Body of pancreas (tissue), 4 donors: ENCODE data around the gene MTMR3. TPM values are rescaled to one million over a fixed set of nuclear protein-coding genes. Genes with fewer than 3 reads are reported as not detected.
"Not testable (repeated sequence)": the region's sequence is repeated elsewhere in the genome, so short reads cannot be mapped to it uniquely, and the experiment has no call there.

Source experiments
- ATAC-seq: fragments of 150-250 bp; one replicate; pipeline ENCODE4 v1.9.1; 2016
- DNase-seq, 4 donors: peaks; one replicate each; pipeline ENCODE4 v3.0.0-alpha.2; 2019
- H3K27ac ChIP-seq, 4 donors: fragments of 200-600 bp; sonication (generic); 1 replicate in 3 of 4; 2 replicates in 1 of 4; pipeline versions ENCODE4 v1.5.1 to v1.6.1; 2016 to 2019; ENCODE audit warnings: mild to moderate bottlenecking in 1 of 4, mixed read lengths in 1 of 4, moderate library complexity in 1 of 4
- H3K27me3 ChIP-seq, 2 donors: fragments of 200-600 bp; sonication (generic); one replicate each; pipeline ENCODE4 v1.6.0; 2016; ENCODE audit warnings: mild to moderate bottlenecking in 1 of 2
- H3K36me3 ChIP-seq, 2 donors: fragments of 200-600 bp; sonication (generic); replicated peaks in 1 of 2; 2 replicates each; pipeline ENCODE4 v1.5.1; 2016; ENCODE audit warnings: low read depth in 2 of 2; ENCODE audit not compliant: insufficient read depth in 1 of 2
- H3K4me1 ChIP-seq: fragments of 200-600 bp; sonication (generic); one replicate; pipeline ENCODE4 v1.6.0; 2016
- H3K4me3 ChIP-seq, 2 donors: fragments of 200-600 bp; sonication (generic); 1 replicate in 1 of 2; 2 replicates in 1 of 2; pipeline ENCODE4 v1.5.1; 2016 to 2019
- H3K9me3 ChIP-seq, 3 donors: fragments of 200-600 bp; sonication (generic); 1 replicate in 2 of 3; 2 replicates in 1 of 3; pipeline ENCODE4 v1.5.1; 2016
- POLR2A ChIP-seq, 3 donors: fragments of 450-650 bp; IDR thresholded peaks; one replicate each; pipeline ENCODE4 v1.6.1; 2016; ENCODE audit warnings: antibody characterized with exemption in 3 of 3, mild to moderate bottlenecking in 2 of 3
- WGBS, 2 donors: methylation state at CpG; one replicate each; pipeline ENCODE4 v1.1.5; 2017; 5-methylcytosine and 5-hydroxymethylcytosine counted together
- intact Hi-C: fragments of 100-400 bp; cut with DNase I; formaldehyde crosslinking; loops from one replicate; pipeline ENCODE4 v1.15.1; 2023
- total RNA-seq, 2 donors: library from RNA; depleted of rRNA; stranded (reverse); fragments of >200 nt; gene quantifications; one replicate each; pipeline ENCODE4 v1.1.0, GENCODE V29; 2016
- TF ChIP-seq, protein P1 (sequence below), 7 experiments: fragments of 450-650 bp in 4 of 7; fragments of 200-600 bp in 3 of 7; sonication (generic) in 3 of 7; IDR thresholded peaks; one replicate each; pipeline ENCODE4 v1.5.1; 2016 to 2019; ENCODE audit warnings: antibody characterized with exemption in 7 of 7

The MTMR3 gene
- 10 to 100 TPM; 37.9 to 46.7 TPM for total RNA-seq

GRCh38 chr22:29883045-29883774 lies at the start of gene MTMR3:
MTMR3 (plus strand) TSS chr22:29883174; CDS start chr22:29971060, 87,886 bp downstream.
- 1% methylated on average over 22 to 67 of the region's 82 CpGs for WGBS, 2 donors
- H3K4me1 ChIP-seq: peaks cover 38% of the 10 kb centered on the region
- TF ChIP-seq POLR2A (IDR thresholded peaks at IDR 0.05): peak; percentile 65 to 81 (median 81)
- TF ChIP-seq, protein P1, sequence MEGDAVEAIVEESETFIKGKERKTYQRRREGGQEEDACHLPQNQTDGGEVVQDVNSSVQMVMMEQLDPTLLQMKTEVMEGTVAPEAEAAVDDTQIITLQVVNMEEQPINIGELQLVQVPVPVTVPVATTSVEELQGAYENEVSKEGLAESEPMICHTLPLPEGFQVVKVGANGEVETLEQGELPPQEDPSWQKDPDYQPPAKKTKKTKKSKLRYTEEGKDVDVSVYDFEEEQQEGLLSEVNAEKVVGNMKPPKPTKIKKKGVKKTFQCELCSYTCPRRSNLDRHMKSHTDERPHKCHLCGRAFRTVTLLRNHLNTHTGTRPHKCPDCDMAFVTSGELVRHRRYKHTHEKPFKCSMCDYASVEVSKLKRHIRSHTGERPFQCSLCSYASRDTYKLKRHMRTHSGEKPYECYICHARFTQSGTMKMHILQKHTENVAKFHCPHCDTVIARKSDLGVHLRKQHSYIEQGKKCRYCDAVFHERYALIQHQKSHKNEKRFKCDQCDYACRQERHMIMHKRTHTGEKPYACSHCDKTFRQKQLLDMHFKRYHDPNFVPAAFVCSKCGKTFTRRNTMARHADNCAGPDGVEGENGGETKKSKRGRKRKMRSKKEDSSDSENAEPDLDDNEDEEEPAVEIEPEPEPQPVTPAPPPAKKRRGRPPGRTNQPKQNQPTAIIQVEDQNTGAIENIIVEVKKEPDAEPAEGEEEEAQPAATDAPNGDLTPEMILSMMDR (IDR thresholded peaks at IDR 0.05): peak; percentile 32 to 53 (median 43)
- peak within 1 kb of the TSS; percentile 91 to 97 (median 94) for H3K27ac ChIP-seq
- H3K4me3 ChIP-seq: peak within 1 kb of the TSS; percentile 82 to 87
- H3K36me3 ChIP-seq: no peaks in the 10 kb centered on the region
- intact Hi-C loops: loop anchor here (10.0 kb wide), 1 partner anchor 122 kb away; no protein-coding TSS in a partner anchor
- ATAC-seq: peak; percentile 90
- no peaks in the 10 kb centered on the region for H3K9me3 ChIP-seq
- H3K27me3 ChIP-seq: no peaks in the 10 kb centered on the region
- peak; percentile 92 to 95 (median 94) for DNase-seq

DNA sequence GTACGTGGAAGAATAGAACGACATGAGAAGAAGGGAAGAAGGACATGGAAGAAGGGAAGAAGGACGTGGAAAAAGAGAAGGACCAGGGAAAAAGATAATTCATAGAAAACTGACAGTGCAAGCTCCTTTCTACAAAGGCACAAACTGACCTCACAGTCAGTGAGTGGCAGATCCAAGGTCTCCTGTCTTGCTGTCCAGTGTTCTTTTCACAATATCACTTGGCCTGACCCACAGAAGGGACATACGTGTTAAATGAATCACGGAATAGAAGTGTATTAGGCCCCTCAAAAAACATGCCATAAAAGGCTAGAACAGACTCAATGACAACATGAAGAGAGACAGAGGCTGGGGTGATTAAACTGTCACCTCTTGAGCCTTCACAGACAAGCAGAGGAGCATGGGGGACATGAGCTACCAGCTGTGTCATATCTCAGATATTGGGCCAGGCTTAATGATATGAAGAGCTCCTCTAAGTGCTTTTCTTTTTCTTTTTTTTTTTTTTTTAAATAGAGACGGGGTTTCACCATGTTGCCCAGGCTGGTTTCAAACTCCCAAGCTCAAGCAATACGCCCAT lies 49.5 kb upstream of the MTMR3 start:
- WGBS, 2 donors: 88 to 92% methylated on average over 7 of the region's 7 CpGs
- intact Hi-C loops: no loop called here
- Histone ChIP-seq H3K27me3 (no peaks in the 10 kb centered on the region), H3K27ac (no peak overlapping the region), H3K36me3 (peaks cover 0 to 5% of the 10 kb centered on the region in 2 donors), H3K9me3 (no peaks in the 10 kb centered on the region), H3K4me1 (peaks cover 13% of the 10 kb centered on the region), H3K4me3 (no peak overlapping the region)
- TF ChIP-seq, protein P1 (IDR thresholded peaks at IDR 0.05): no peak
- no peak for TF ChIP-seq POLR2A (IDR thresholded peaks at IDR 0.05)
- no peak for ATAC-seq
- no peak for DNase-seq

DNA sequence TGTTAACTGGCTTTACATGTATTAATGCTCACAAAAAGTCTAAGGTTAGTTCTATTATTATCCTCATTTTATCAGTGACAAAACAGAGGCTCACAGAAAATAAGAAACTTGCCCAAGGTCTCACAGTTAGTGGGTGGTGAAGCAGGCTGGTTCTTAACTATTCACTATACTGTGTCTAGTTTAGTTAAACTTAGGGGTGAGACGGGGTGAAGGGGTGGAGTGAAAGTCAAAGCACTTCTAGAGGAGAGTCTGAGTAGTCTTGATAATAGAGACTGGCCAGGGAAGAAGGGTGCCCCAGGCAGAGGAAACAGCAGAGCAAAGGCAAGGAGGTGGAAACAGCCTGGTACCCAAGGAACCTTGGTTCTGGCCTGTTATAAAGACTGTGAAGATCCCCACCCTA lies 48.9 kb upstream of the MTMR3 start:
- intact Hi-C loops: no loop called here
- no peak for TF ChIP-seq POLR2A (IDR thresholded peaks at IDR 0.05)
- TF ChIP-seq, protein P1 (IDR thresholded peaks at IDR 0.05): no peak

DNA sequence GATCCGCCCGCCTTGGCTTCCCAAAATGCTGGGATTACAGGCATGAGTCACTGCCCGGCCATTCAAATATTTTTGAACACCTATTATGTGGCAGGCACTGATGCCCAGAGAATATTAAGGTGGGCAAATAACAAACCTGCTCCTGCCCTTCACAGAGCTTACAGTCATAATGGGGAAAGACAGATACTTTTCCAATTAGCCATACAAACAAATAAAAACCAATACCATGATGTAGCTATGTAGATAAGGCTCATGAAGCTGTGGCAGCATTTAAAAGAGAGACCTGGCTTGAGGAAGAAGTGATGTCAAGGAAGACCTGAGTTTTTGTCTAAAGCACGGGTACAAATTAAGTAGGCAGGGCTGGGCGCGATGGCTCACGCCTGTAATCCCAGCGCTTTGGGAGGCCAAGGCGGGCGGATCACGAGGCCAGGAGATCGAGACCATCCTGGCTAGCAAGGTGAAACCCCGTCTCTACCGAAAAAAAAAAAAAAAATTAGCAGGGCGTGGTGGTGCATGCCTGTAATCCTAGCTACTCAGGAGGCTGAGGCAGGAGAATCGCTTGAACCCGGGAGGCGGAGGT lies 46.1 kb upstream of the MTMR3 start:
- WGBS, 2 donors: 86 to 90% methylated on average over 17 to 18 of the region's 18 CpGs
- H3K36me3 ChIP-seq, H3K4me3 ChIP-seq, H3K27ac ChIP-seq, ATAC-seq, H3K9me3 ChIP-seq, H3K27me3 ChIP-seq, DNase-seq, intact Hi-C loops: not testable (repeated sequence)
- peaks cover 16% of the 10 kb centered on the region for H3K4me1 ChIP-seq

More for the DNA sequence above, 48.9 kb upstream of the MTMR3 start:
- no peaks in the 10 kb centered on the region for H3K9me3 ChIP-seq
- H3K27ac ChIP-seq: no peak overlapping the region
- WGBS, 2 donors: 80 to 92% methylated on average over 1 of the region's 1 CpG
- H3K27me3 ChIP-seq: no peaks in the 10 kb centered on the region
- peaks cover 0 to 5% of the 10 kb centered on the region in 2 donors for H3K36me3 ChIP-seq
- ATAC-seq (no peak), DNase-seq (no peak)
- peaks cover 16% of the 10 kb centered on the region for H3K4me1 ChIP-seq
- H3K4me3 ChIP-seq: no peak overlapping the region
